CD14-positive monocyte (primary cell): ENCODE measurements around the gene ZNF436. TPM values are rescaled to one million over a fixed set of nuclear protein-coding genes. Genes with fewer than 3 reads are reported as not detected.
"Not testable (repeated sequence)": the region's sequence is repeated elsewhere in the genome, so short reads cannot be mapped to it uniquely, and the experiment has no call there.

Experiments
- DNase-seq, 3 donors: peaks; one replicate each; pipeline ENCODE4 v3.0.0-alpha.2; 2011 to 2022
- H2AFZ ChIP-seq: 2 replicates; pipeline ENCODE4 v1.6.0; 2012; ENCODE audit warnings: mild to moderate bottlenecking, low read depth, low read length, inconsistent platforms; ENCODE audit not compliant: insufficient read depth, poor library complexity, severe bottlenecking
- H3K27ac ChIP-seq, 2 donors: 1 replicate in 1 of 2; 2 replicates in 1 of 2; pipeline ENCODE4 v1.5.1; 2012 to 2013; ENCODE audit warnings: low read length in 2 of 2, control low read depth in 1 of 2, inconsistent platforms in 1 of 2, low read depth in 1 of 2, mild to moderate bottlenecking in 1 of 2
- H3K27me3 ChIP-seq, 2 donors: one replicate each; pipeline versions ENCODE4 v1.6.0 to v1.6.1; 2011 to 2013; ENCODE audit warnings: low read length in 2 of 2; ENCODE audit not compliant: control insufficient read depth in 2 of 2, insufficient read depth in 2 of 2
- H3K36me3 ChIP-seq, 2 donors: replicated peaks in 1 of 2; 1 replicate in 1 of 2; 2 replicates in 1 of 2; pipeline versions ENCODE4 v1.5.1 to v1.6.1; 2012 to 2013; ENCODE audit warnings: low read length in 2 of 2, control low read depth in 1 of 2, inconsistent platforms in 1 of 2, mild to moderate bottlenecking in 1 of 2; ENCODE audit not compliant: insufficient read depth in 2 of 2, control insufficient read depth in 1 of 2
- H3K4me1 ChIP-seq, 2 donors: 1 replicate in 1 of 2; 2 replicates in 1 of 2; pipeline versions ENCODE4 v1.5.1 to v1.6.1; 2012 to 2013; ENCODE audit warnings: low read length in 2 of 2, control low read depth in 1 of 2, inconsistent platforms in 1 of 2, mild to moderate bottlenecking in 1 of 2, moderate library complexity in 1 of 2; ENCODE audit not compliant: insufficient read depth in 2 of 2, control insufficient read depth in 1 of 2
- H3K4me2 ChIP-seq: replicated peaks from 2 replicates; pipeline ENCODE3; 2012; ENCODE audit warnings: low read length, moderate library complexity, mild to moderate bottlenecking; ENCODE audit not compliant: poor library complexity, severe bottlenecking; ENCODE audit errors: extremely low read depth
- H3K4me3 ChIP-seq, 3 experiments: fragments of 200-600 bp in 1 of 3; sonication (generic) in 1 of 3; replicated peaks in 1 of 3; 1 replicate in 2 of 3; 2 replicates in 1 of 3; pipeline ENCODE4 v1.5.1; 2011 to 2013; ENCODE audit warnings: low read length in 3 of 3, mild to moderate bottlenecking in 3 of 3, control low read depth in 2 of 3, low read depth in 2 of 3, inconsistent platforms in 1 of 3, moderate library complexity in 1 of 3
- H3K79me2 ChIP-seq: 2 replicates; pipeline ENCODE4 v1.6.0; 2012; ENCODE audit warnings: mild to moderate bottlenecking, control low read depth, inconsistent platforms, low read length, moderate library complexity; ENCODE audit not compliant: insufficient read depth
- H3K9ac ChIP-seq: 2 replicates; pipeline ENCODE4 v1.6.0; 2017; ENCODE audit warnings: low read length, mild to moderate bottlenecking; ENCODE audit not compliant: insufficient read depth, poor library complexity, severe bottlenecking
- H3K9me3 ChIP-seq, 2 donors: replicated peaks in 1 of 2; 1 replicate in 1 of 2; 2 replicates in 1 of 2; pipeline versions ENCODE4 v1.5.1 to v1.6.1; 2012 to 2013; ENCODE audit warnings: low read length in 2 of 2, control low read depth in 1 of 2; ENCODE audit not compliant: control insufficient read depth in 1 of 2, insufficient read depth in 1 of 2
- H4K20me1 ChIP-seq: 2 replicates; pipeline ENCODE4 v1.6.0; 2012; ENCODE audit warnings: mild to moderate bottlenecking, low read length, control low read depth, moderate library complexity; ENCODE audit not compliant: insufficient read depth
- H3K27ac Mint-ChIP-seq, 7 donors: one replicate each; pipeline ENCODE4 v1.8.0; 2020; ENCODE audit warnings: mild to moderate bottlenecking in 7 of 7, mixed read lengths in 7 of 7, moderate library complexity in 6 of 7, inconsistent platforms in 2 of 7
- H3K27me3 Mint-ChIP-seq, 3 donors: one replicate each; pipeline ENCODE4 v1.8.0; 2021 to 2022; ENCODE audit warnings: low read depth in 3 of 3, mild to moderate bottlenecking in 3 of 3, mixed read lengths in 3 of 3, moderate library complexity in 3 of 3, inconsistent platforms in 1 of 3
- H3K36me3 Mint-ChIP-seq, 2 donors: one replicate each; pipeline ENCODE4 v1.8.0; 2020; ENCODE audit warnings: mixed read lengths in 2 of 2, inconsistent platforms in 1 of 2, mild to moderate bottlenecking in 1 of 2
- H3K4me1 Mint-ChIP-seq: one replicate; pipeline ENCODE4 v1.8.0; 2020; ENCODE audit warnings: mild to moderate bottlenecking, mixed read lengths
- H3K4me3 Mint-ChIP-seq, 2 donors: one replicate each; pipeline ENCODE4 v1.8.0; 2020; ENCODE audit warnings: mild to moderate bottlenecking in 2 of 2, mixed read lengths in 2 of 2, moderate library complexity in 1 of 2
- H3K9me3 Mint-ChIP-seq, 7 donors: one replicate each; pipeline ENCODE4 v1.8.0; 2020 to 2022; ENCODE audit warnings: mixed read lengths in 7 of 7, mild to moderate bottlenecking in 6 of 7, moderate library complexity in 6 of 7, inconsistent platforms in 2 of 7
- CTCF ChIP-seq: fragments of 200-600 bp; IDR thresholded peaks from one replicate; pipeline ENCODE4 v1.8.0; 2022; ENCODE audit warnings: antibody characterized with exemption, mild to moderate bottlenecking
- WGBS: methylation state at CpG from one replicate; pipeline ENCODE4 v1.1.5; 2013; ENCODE audit warnings: missing lambda C conversion rate; ENCODE audit not compliant: insufficient coverage; 5-methylcytosine and 5-hydroxymethylcytosine counted together
- intact Hi-C, 2 donors: fragments of 100-400 bp; cut with micrococcal nuclease; formaldehyde crosslinking; loops; one replicate each; pipeline versions ENCODE4 v1.15.0 to v1.15.1; 2023
- polyA plus RNA-seq, 3 donors: library from polyadenylated mRNA; depleted of rRNA in 1 of 3; unstranded in 2 of 3; stranded (reverse) in 1 of 3; fragments of 300-500 nt in 2 of 3; fragments of >200 nt in 1 of 3; fragmentation: Illumina TruSeq in 2 of 3; gene quantifications; 1 replicate in 2 of 3; 2 replicates in 1 of 3; pipeline ENCODE4 v1.2.3, GENCODE V29; 2012 to 2021

The ZNF436 gene
- polyA plus RNA-seq, 3 donors: 1.4 to 2.4 (median 2.0) TPM

GRCh38 chr1:23376890-23377811 is 7.5 kb upstream of the ZNF436 start:
- Histone ChIP-seq H3K79me2 (no peaks in the 10 kb centered on the region), H3K27ac (no peak overlapping the region), H3K4me3 (no peak overlapping the region), H3K9me3 (no peaks in the 10 kb centered on the region), H3K4me2 (no peak overlapping the region), H3K27me3 (no peaks in the 10 kb centered on the region), H3K4me1 (peaks cover 18 to 24% of the 10 kb centered on the region in 2 donors), H3K36me3 (no peaks in the 10 kb centered on the region), H3K9ac (no peak overlapping the region), H2AFZ (no peak overlapping the region), H4K20me1 (no peaks in the 10 kb centered on the region)
- Mint-ChIP-seq H3K9me3 (no peaks in the 10 kb centered on the region), H3K27ac (peak overlapping the region; percentile 3 to 90 (median 42)), H3K36me3 (no peaks in the 10 kb centered on the region), H3K4me3 (no peak overlapping the region), H3K4me1 (peaks cover 25% of the 10 kb centered on the region), H3K27me3 (peaks cover 6 to 14% (median 7%) of the 10 kb centered on the region in 3 donors)
- intact Hi-C loops: no loop called here
- 98% methylated on average over 14 of the region's 19 CpGs for WGBS
- DNase-seq: no peak
- no peak for TF ChIP-seq CTCF

GRCh38 chr1:23374079-23374735 is 4.6 kb upstream of the ZNF436 start:
- H3K79me2 ChIP-seq, H3K36me3 Mint-ChIP-seq, H3K27me3 ChIP-seq, H3K27me3 Mint-ChIP-seq, H3K27ac ChIP-seq, H4K20me1 ChIP-seq, H3K4me3 Mint-ChIP-seq, DNase-seq, H3K36me3 ChIP-seq, H3K27ac Mint-ChIP-seq, H3K4me2 ChIP-seq, intact Hi-C loops, H3K4me3 ChIP-seq, H3K9me3 ChIP-seq, H3K9me3 Mint-ChIP-seq, H3K9ac ChIP-seq, H2AFZ ChIP-seq: not testable (repeated sequence)
- peaks cover 36% of the 10 kb centered on the region for H3K4me1 Mint-ChIP-seq
- peaks cover 24 to 26% of the 10 kb centered on the region in 2 donors for H3K4me1 ChIP-seq
- WGBS: 94% methylated on average over 11 of the region's 12 CpGs
